ENCODE measurements around the gene STRA8. TPM values are rescaled to one million over a fixed set of nuclear protein-coding genes. Genes with fewer than 3 reads are reported as not detected.

STRA8 gene
- total RNA-seq, 1 experiment from 2014 or later, result not detected

GRCh38 chr7:135283959-135284638 lies 50.5 kb downstream of the STRA8 start:
- no peaks in the 10 kb centered on the region for H3K27me3 Mint-ChIP-seq (ENCODE audit: low read depth)
- H2BK12ac ChIP-seq (ENCODE audit: insufficient read length, low read depth, low read length), result no peak overlapping the region
- H3K4me2 ChIP-seq (ENCODE audit: insufficient read depth, insufficient read length, low read length), result no peak overlapping the region
- no peak overlapping the region for H2AK5ac ChIP-seq (ENCODE audit: insufficient read length, low read length)
- no peak overlapping the region for H3T11ph ChIP-seq (ENCODE audit: low read length)
- no peaks in the 10 kb centered on the region for H3K79me2 ChIP-seq (ENCODE audit: insufficient read depth, low read length)
- no peaks in the 10 kb centered on the region for H3K9me3 Mint-ChIP-seq
- H3K36me3 Mint-ChIP-seq (ENCODE audit: insufficient read depth in 1 of 3, low read depth in 3 of 3), result no peaks in the 10 kb centered on the region; a peak in 1 of 7 replicates
- H3K23ac ChIP-seq (ENCODE audit: insufficient read length, low read depth, low read length), result no peak overlapping the region
- no peak overlapping the region for H3K9ac ChIP-seq (ENCODE audit: extremely low read depth, insufficient read length, low read length)
- TF ChIP-seq, protein P1, sequence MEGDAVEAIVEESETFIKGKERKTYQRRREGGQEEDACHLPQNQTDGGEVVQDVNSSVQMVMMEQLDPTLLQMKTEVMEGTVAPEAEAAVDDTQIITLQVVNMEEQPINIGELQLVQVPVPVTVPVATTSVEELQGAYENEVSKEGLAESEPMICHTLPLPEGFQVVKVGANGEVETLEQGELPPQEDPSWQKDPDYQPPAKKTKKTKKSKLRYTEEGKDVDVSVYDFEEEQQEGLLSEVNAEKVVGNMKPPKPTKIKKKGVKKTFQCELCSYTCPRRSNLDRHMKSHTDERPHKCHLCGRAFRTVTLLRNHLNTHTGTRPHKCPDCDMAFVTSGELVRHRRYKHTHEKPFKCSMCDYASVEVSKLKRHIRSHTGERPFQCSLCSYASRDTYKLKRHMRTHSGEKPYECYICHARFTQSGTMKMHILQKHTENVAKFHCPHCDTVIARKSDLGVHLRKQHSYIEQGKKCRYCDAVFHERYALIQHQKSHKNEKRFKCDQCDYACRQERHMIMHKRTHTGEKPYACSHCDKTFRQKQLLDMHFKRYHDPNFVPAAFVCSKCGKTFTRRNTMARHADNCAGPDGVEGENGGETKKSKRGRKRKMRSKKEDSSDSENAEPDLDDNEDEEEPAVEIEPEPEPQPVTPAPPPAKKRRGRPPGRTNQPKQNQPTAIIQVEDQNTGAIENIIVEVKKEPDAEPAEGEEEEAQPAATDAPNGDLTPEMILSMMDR (conservative IDR thresholded peaks at IDR 0.05), result no peak
- no peaks in the 10 kb centered on the region for H3K4me1 ChIP-seq (ENCODE audit: insufficient read depth, low read length)
- no peaks in the 10 kb centered on the region for H3K23me2 ChIP-seq (ENCODE audit: insufficient read length, low read depth, low read length, poor library complexity, severe bottlenecking)
- no peaks in the 10 kb centered on the region for H3K9me3 ChIP-seq (ENCODE audit: control insufficient read depth, low read depth, low read length)
- H3K79me1 ChIP-seq (ENCODE audit: insufficient read depth, low read depth, low read length, poor library complexity, severe bottlenecking), result no peaks in the 10 kb centered on the region
- H2BK120ac ChIP-seq (ENCODE audit: low read depth, low read length, poor library complexity, severe bottlenecking), result no peak overlapping the region
- H3K56ac ChIP-seq (ENCODE audit: insufficient read length, low read depth, low read length), result no peak overlapping the region
- no peaks in the 10 kb centered on the region for H3K27me3 ChIP-seq (ENCODE audit: insufficient read depth, low read length)
- H3K14ac ChIP-seq (ENCODE audit: insufficient read depth, low read length), result no peak overlapping the region
- no peak overlapping the region for H4K5ac ChIP-seq (ENCODE audit: insufficient read length, low read depth, low read length)
- no peak overlapping the region for H2AFZ ChIP-seq (ENCODE audit: low read length)
- no peaks in the 10 kb centered on the region for H3K4me1 Mint-ChIP-seq
- no peak overlapping the region for H2BK15ac ChIP-seq (ENCODE audit: low read depth, low read length)
- no CpG with 5 or more reads among the region's 4 CpGs for WGBS (ENCODE audit: extremely low coverage, insufficient read length, low lambda C conversion rate)
- H4K8ac ChIP-seq (replicated peaks; ENCODE audit: insufficient read length, low read depth, low read length), result no peak overlapping the region
- H3K18ac ChIP-seq (ENCODE audit: insufficient read length, low read depth, low read length), result no peak overlapping the region
- H3K27ac Mint-ChIP-seq, result no peak overlapping the region
- no peak overlapping the region for H3K4ac ChIP-seq (ENCODE audit: low read depth, low read length)
- H3K4me3 Mint-ChIP-seq, result no peak overlapping the region
- H2BK5ac ChIP-seq (ENCODE audit: insufficient read length, low read length), result no peak overlapping the region
- no peak for DNase-seq
- H4K91ac ChIP-seq (ENCODE audit: insufficient read length, low read depth, low read length), result no peak overlapping the region
- no peak overlapping the region for H2BK20ac ChIP-seq (ENCODE audit: low read depth, low read length, poor library complexity, severe bottlenecking)
- H3K27ac ChIP-seq (ENCODE audit: insufficient read length, low read depth, low read length), result no peak overlapping the region
- H4K20me1 ChIP-seq (ENCODE audit: control insufficient read depth, insufficient read depth, insufficient read length), result no peaks in the 10 kb centered on the region

All from H9 (cell line).